ENCODE measurements around the gene HIVEP3. TPM values are rescaled to one million over a fixed set of nuclear protein-coding genes. Genes with fewer than 3 reads are reported as not detected.

Gene HIVEP3
- total and polyA plus RNA-seq, 4 experiments from 2014 or later: 8.2 to 12.8 (median 10.8) TPM

- intact Hi-C loops (cut with micrococcal nuclease): no loop called here
- H3K27me3 Mint-ChIP-seq: no peaks in the 10 kb centered on the region
- Histone ChIP-seq H3K4me1 (ENCODE audit: insufficient read depth, low read length) (peaks cover 66% of the 10 kb centered on the region), H3K27me3 (ENCODE audit: insufficient read depth, low read length) (no peaks in the 10 kb centered on the region), H3K36me3 (ENCODE audit: insufficient read depth, low read length) (no peaks in the 10 kb centered on the region), H3K27ac (ENCODE audit: low read depth, low read length) (no peak overlapping the region), H3K9me3 (ENCODE audit: control insufficient read depth in 1 of 2, low read length in 2 of 2) (no peaks in the 10 kb centered on the region), H3K4me3 (ENCODE audit: low read length in 2 of 2) (no peak overlapping the region)
- POLR2A ChIA-PET (ENCODE audit: partially characterized antibody): interaction anchor here (1.3 to 3.9 kb wide), 3 partner anchors 9 to 26 kb away, joined by 3 to 32 read pairs (median 4); no protein-coding TSS in a partner anchor
- no peaks in the 10 kb centered on the region for H3K36me3 Mint-ChIP-seq
- peak overlapping the region in 1 of 8 donors; percentile 17 for H3K4me3 Mint-ChIP-seq
- DNase-seq: no peak
- H3K9me3 Mint-ChIP-seq: peaks cover 0 to 2% (median 0%) of the 10 kb centered on the region in 8 donors
- CTCF ChIA-PET (ENCODE audit: partially characterized antibody): interaction anchor here (1.3 kb wide), 2 partner anchors 8 to 24 kb away, joined by 3 to 4 read pairs; no protein-coding TSS in a partner anchor
- H3K27ac Mint-ChIP-seq: peak overlapping the region in 2 of 7 donors; percentile 31 to 44
- H3K4me1 Mint-ChIP-seq: peaks cover 61 to 95% (median 81%) of the 10 kb centered on the region in 4 donors
Measured at GRCh38 chr1:41682149-41682548, 236.6 kb downstream of the HIVEP3 start.

GRCh38 chr1:41681331-41682098, 237.2 kb downstream of the HIVEP3 start:
- intact Hi-C loops (cut with micrococcal nuclease): no loop called here
- peaks cover 66% of the 10 kb centered on the region for H3K4me1 ChIP-seq (ENCODE audit: insufficient read depth, low read length)
- Mint-ChIP-seq H3K27ac (peak overlapping the region in 1 of 7 donors; percentile 49), H3K27me3 (no peaks in the 10 kb centered on the region), H3K36me3 (no peaks in the 10 kb centered on the region), H3K4me3 (no peak overlapping the region), H3K9me3 (peaks cover 0 to 2% (median 0%) of the 10 kb centered on the region in 8 donors), H3K4me1 (peaks cover 62 to 95% (median 78%) of the 10 kb centered on the region in 4 donors)
- no peak for DNase-seq
- no peak overlapping the region for H3K4me3 ChIP-seq (ENCODE audit: low read length in 2 of 2)
- no peaks in the 10 kb centered on the region for H3K9me3 ChIP-seq (ENCODE audit: control insufficient read depth in 1 of 2, low read length in 2 of 2)
- POLR2A ChIA-PET (ENCODE audit: partially characterized antibody): interaction anchor here (0.8 to 3.9 kb wide), 5 partner anchors 8 to 120 kb away, joined by 3 to 32 read pairs (median 3); no protein-coding TSS in a partner anchor
- H3K27me3 ChIP-seq (ENCODE audit: insufficient read depth, low read length): no peaks in the 10 kb centered on the region
- H3K27ac ChIP-seq (ENCODE audit: low read depth, low read length): no peak overlapping the region
- CTCF ChIA-PET (ENCODE audit: partially characterized antibody): interaction anchor here (1.1 to 1.5 kb wide), 4 partner anchors 9 to 107 kb away, joined by 3 to 4 read pairs (median 4); no protein-coding TSS in a partner anchor
- H3K36me3 ChIP-seq (ENCODE audit: insufficient read depth, low read length): no peaks in the 10 kb centered on the region

GRCh38 chr1:41679994-41680393, 238.7 kb downstream of the HIVEP3 start:
- Histone ChIP-seq H3K4me1 (ENCODE audit: insufficient read depth, low read length) (peaks cover 67% of the 10 kb centered on the region), H3K36me3 (ENCODE audit: insufficient read depth, low read length) (no peaks in the 10 kb centered on the region), H3K27ac (ENCODE audit: low read depth, low read length) (no peak overlapping the region), H3K9me3 (ENCODE audit: control insufficient read depth in 1 of 2, low read length in 2 of 2) (no peaks in the 10 kb centered on the region), H3K4me3 (ENCODE audit: low read length in 2 of 2) (no peak overlapping the region), H3K27me3 (ENCODE audit: insufficient read depth, low read length) (no peaks in the 10 kb centered on the region)
- ChIA-PET CTCF (ENCODE audit: partially characterized antibody) (interaction anchor here (1.5 kb wide), 1 partner anchor 9 kb away, joined by 4 read pairs; no protein-coding TSS in a partner anchor), POLR2A (ENCODE audit: partially characterized antibody) (no interaction called here)
- Mint-ChIP-seq H3K36me3 (no peaks in the 10 kb centered on the region), H3K27me3 (no peaks in the 10 kb centered on the region), H3K27ac (peak overlapping the region in 2 of 7 donors; percentile 17 to 22), H3K4me1 (peaks cover 61 to 92% (median 75%) of the 10 kb centered on the region in 4 donors), H3K4me3 (no peak overlapping the region), H3K9me3 (peaks cover 0 to 2% (median 0%) of the 10 kb centered on the region in 8 donors)
- intact Hi-C loops (cut with micrococcal nuclease): no loop called here
- no peak for DNase-seq

GRCh38 chr1:41679531-41679930, 239.2 kb downstream of the HIVEP3 start:
- Mint-ChIP-seq H3K4me3 (no peak overlapping the region), H3K9me3 (peaks cover 0 to 2% (median 0%) of the 10 kb centered on the region in 8 donors), H3K4me1 (peaks cover 61 to 92% (median 75%) of the 10 kb centered on the region in 4 donors), H3K36me3 (no peaks in the 10 kb centered on the region), H3K27ac (peak overlapping the region in 3 of 7 donors; percentile 15 to 22 (median 17)), H3K27me3 (no peaks in the 10 kb centered on the region)
- intact Hi-C loops (cut with micrococcal nuclease): no loop called here
- H3K4me3 ChIP-seq (ENCODE audit: low read length in 2 of 2): no peak overlapping the region
- H3K4me1 ChIP-seq (ENCODE audit: insufficient read depth, low read length): peaks cover 67% of the 10 kb centered on the region
- ChIA-PET POLR2A (ENCODE audit: partially characterized antibody) (no interaction called here), CTCF (ENCODE audit: partially characterized antibody) (interaction anchor here (1.5 kb wide), 1 partner anchor 8 kb away, joined by 4 read pairs; no protein-coding TSS in a partner anchor)
- no peak for DNase-seq
- no peak overlapping the region for H3K27ac ChIP-seq (ENCODE audit: low read depth, low read length)
- H3K27me3 ChIP-seq (ENCODE audit: insufficient read depth, low read length): no peaks in the 10 kb centered on the region
- no peaks in the 10 kb centered on the region for H3K36me3 ChIP-seq (ENCODE audit: insufficient read depth, low read length)
- H3K9me3 ChIP-seq (ENCODE audit: control insufficient read depth in 1 of 2, low read length in 2 of 2): no peaks in the 10 kb centered on the region

GRCh38 chr1:41678111-41678878, 240.4 kb downstream of the HIVEP3 start:
- Histone ChIP-seq H3K4me1 (ENCODE audit: insufficient read depth, low read length) (peaks cover 67% of the 10 kb centered on the region), H3K9me3 (ENCODE audit: control insufficient read depth in 1 of 2, low read length in 2 of 2) (no peaks in the 10 kb centered on the region), H3K27me3 (ENCODE audit: insufficient read depth, low read length) (no peaks in the 10 kb centered on the region), H3K27ac (ENCODE audit: low read depth, low read length) (no peak overlapping the region), H3K4me3 (ENCODE audit: low read length in 2 of 2) (no peak overlapping the region), H3K36me3 (ENCODE audit: insufficient read depth, low read length) (no peaks in the 10 kb centered on the region)
- Mint-ChIP-seq H3K27ac (peak overlapping the region in 4 of 7 donors; percentile 39 to 77 (median 61)), H3K4me3 (peak overlapping the region in 4 of 8 donors; percentile 13 to 48 (median 36)), H3K4me1 (peaks cover 60 to 92% (median 74%) of the 10 kb centered on the region in 4 donors), H3K9me3 (peaks cover 0 to 2% (median 0%) of the 10 kb centered on the region in 8 donors), H3K36me3 (no peaks in the 10 kb centered on the region), H3K27me3 (no peaks in the 10 kb centered on the region)
- intact Hi-C loops (cut with micrococcal nuclease): no loop called here
- CTCF ChIA-PET (ENCODE audit: partially characterized antibody): no interaction called here
- no peak for DNase-seq
- POLR2A ChIA-PET (ENCODE audit: partially characterized antibody): interaction anchor here (1.1 to 2.0 kb wide), 2 partner anchors 11 to 42 kb away, joined by 3 to 5 read pairs; no protein-coding TSS in a partner anchor

- H3K36me3 ChIP-seq (ENCODE audit: insufficient read depth, low read length): no peaks in the 10 kb centered on the region
- H3K4me1 ChIP-seq (ENCODE audit: insufficient read depth, low read length): peaks cover 67% of the 10 kb centered on the region
- no peak overlapping the region for H3K4me3 Mint-ChIP-seq
- H3K27me3 Mint-ChIP-seq: no peaks in the 10 kb centered on the region
- H3K36me3 Mint-ChIP-seq: no peaks in the 10 kb centered on the region
- H3K9me3 Mint-ChIP-seq: peaks cover 0 to 2% (median 0%) of the 10 kb centered on the region in 8 donors
- H3K27ac ChIP-seq (ENCODE audit: low read depth, low read length): no peak overlapping the region
- intact Hi-C loops (cut with micrococcal nuclease): no loop called here
- no peak for DNase-seq
- no peak overlapping the region for H3K4me3 ChIP-seq (ENCODE audit: low read length in 2 of 2)
- peaks cover 59 to 92% (median 73%) of the 10 kb centered on the region in 4 donors for H3K4me1 Mint-ChIP-seq
- H3K27me3 ChIP-seq (ENCODE audit: insufficient read depth, low read length): no peaks in the 10 kb centered on the region
- POLR2A ChIA-PET (ENCODE audit: partially characterized antibody): interaction anchor here (0.9 to 2.0 kb wide), 3 partner anchors 10 to 42 kb away, joined by 3 to 5 read pairs (median 3); no protein-coding TSS in a partner anchor
- H3K27ac Mint-ChIP-seq: peak overlapping the region in 2 of 7 donors; percentile 20 to 31
- no peaks in the 10 kb centered on the region for H3K9me3 ChIP-seq (ENCODE audit: control insufficient read depth in 1 of 2, low read length in 2 of 2)
- CTCF ChIA-PET (ENCODE audit: partially characterized antibody): no interaction called here
Measured at GRCh38 chr1:41677620-41678019, 241.1 kb downstream of the HIVEP3 start.
